Dedifferentiated amniotic fluid mesenchymal stem cell (primary cell): ENCODE data around the gene NCS1.

Experiments
- DNase-seq: peaks from one replicate; pipeline ENCODE4 v3.0.0-alpha.2; 2016; ENCODE audit errors: extremely low spot score

Gene NCS1

GRCh38 chr9:130172161-130172857 is at the start of gene NCS1:
NCS1 (plus strand) TSS chr9:130172404; CDS start chr9:130172664, 260 bp downstream.
- peak; percentile 45 for DNase-seq

GRCh38 chr9:130122456-130122855 is 49.7 kb upstream of the NCS1 start:
- DNase-seq = no peak

GRCh38 chr9:130124085-130124860 is 47.9 kb upstream of the NCS1 start:
- DNase-seq = no peak

GRCh38 chr9:130126721-130127433 is 45.3 kb upstream of the NCS1 start:
- DNase-seq = no peak

GRCh38 chr9:130128251-130128650 is 44.0 kb upstream of the NCS1 start:
- no peak for DNase-seq

- DNase-seq = peak; percentile 72
Observed at GRCh38 chr9:130128733-130129431, 43.3 kb upstream of the NCS1 start.

GRCh38 chr9:130129432-130130061 is 42.7 kb upstream of the NCS1 start:
- no peak for DNase-seq

- DNase-seq = no peak
Observed at GRCh38 chr9:130132746-130133145, 39.5 kb upstream of the NCS1 start.

- no peak for DNase-seq
Observed at GRCh38 chr9:130137081-130137640, 35.0 kb upstream of the NCS1 start.

GRCh38 chr9:130137641-130138081 is 34.5 kb upstream of the NCS1 start:
- no peak for DNase-seq

GRCh38 chr9:130138171-130138653 is 34.0 kb upstream of the NCS1 start:
- DNase-seq = peak; percentile 88

- DNase-seq = peak; percentile 78
Observed at GRCh38 chr9:130138791-130139190, 33.4 kb upstream of the NCS1 start.

- no peak for DNase-seq
Observed at GRCh38 chr9:130139251-130139650, 33.0 kb upstream of the NCS1 start.

- DNase-seq = no peak
Observed at GRCh38 chr9:130140706-130141105, 31.5 kb upstream of the NCS1 start.

- no peak for DNase-seq
Observed at GRCh38 chr9:130142056-130142455, 30.1 kb upstream of the NCS1 start.

GRCh38 chr9:130142641-130143040 is 29.6 kb upstream of the NCS1 start:
- DNase-seq = no peak

- no peak for DNase-seq
Observed at GRCh38 chr9:130143279-130143893, 28.8 kb upstream of the NCS1 start.

- DNase-seq = no peak
Observed at GRCh38 chr9:130143958-130144366, 28.2 kb upstream of the NCS1 start.

GRCh38 chr9:130144703-130145102 is 27.5 kb upstream of the NCS1 start:
- DNase-seq = no peak

GRCh38 chr9:130145658-130146057 is 26.5 kb upstream of the NCS1 start:
- DNase-seq = no peak
